ENCODE results near the gene MYOZ1. TPM values are rescaled to one million over a fixed set of nuclear protein-coding genes. Genes with fewer than 3 reads are reported as not detected.

Gene MYOZ1
- total RNA-seq, 1 experiment from 2014 or later: not detected

GRCh38 chr10:73653701-73654100, 12.4 kb upstream of the MYOZ1 start:
- ATAC-seq (peak; percentile 75), DNase-seq (ENCODE audit: low read depth, low spot score) (peak; percentile 18)
- Histone ChIP-seq H3K27me3 (ENCODE audit: control insufficient read depth, insufficient read depth, low read length) (no peaks in the 10 kb centered on the region), H3K4me3 (ENCODE audit: low read depth in 2 of 2, low read length in 2 of 2) (no peak overlapping the region), H3K27ac (ENCODE audit: low read length) (no peak overlapping the region), H3K4me1 (ENCODE audit: control insufficient read depth, insufficient read depth, low read length) (no peaks in the 10 kb centered on the region), H3K36me3 (ENCODE audit: control insufficient read depth, insufficient read depth, low read length) (no peaks in the 10 kb centered on the region), H3K9me3 (ENCODE audit: control insufficient read depth, insufficient read depth, low read depth, low read length) (no peaks in the 10 kb centered on the region)
- ChIA-PET CTCF (interaction anchor here (1.1 kb wide), 1 partner anchor 115 kb away, joined by 3 read pairs; no protein-coding TSS in a partner anchor), POLR2A (no interaction called here)
- in situ Hi-C loops (cut with HindIII; ENCODE audit: low pct_unique_long_range_greater_than_20kb, low sequenced_read_pairs) (no loop called here), intact Hi-C loops (cut with micrococcal nuclease; ENCODE audit: unreplicated experiment) (no loop called here)
- no peak for TF ChIP-seq POLR2AphosphoS5 (IDR thresholded peaks at IDR 0.05; ENCODE audit: low read depth, low read length)
- no peak for TF ChIP-seq TCF7L2 (IDR thresholded peaks at IDR 0.05; ENCODE audit: low read depth, low read length)
- no TSS peak for BruUV-seq (replicated peaks)

DNA sequence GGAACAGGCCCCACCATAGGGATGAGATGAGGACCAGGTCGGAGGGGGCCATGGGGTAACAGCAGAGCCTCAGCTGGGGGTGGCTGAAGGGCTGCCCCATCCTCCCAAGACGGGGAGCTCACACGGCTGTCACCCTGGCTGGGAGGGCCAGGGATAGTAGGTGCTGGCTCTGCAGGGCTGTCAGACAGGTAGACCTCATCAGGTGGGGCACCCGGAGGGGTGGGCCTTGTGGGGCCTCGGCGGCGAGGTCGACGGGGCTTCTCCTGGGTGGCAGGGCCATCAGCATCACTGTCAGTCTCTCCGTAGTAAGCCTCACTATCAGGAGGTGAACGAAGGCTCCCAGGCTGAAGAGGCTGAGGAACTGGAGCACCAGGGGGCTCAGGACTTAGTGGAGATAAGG, 11.9 kb upstream of the MYOZ1 start:
- in situ Hi-C loops (cut with HindIII; ENCODE audit: low pct_unique_long_range_greater_than_20kb, low sequenced_read_pairs): no loop called here
- TF ChIP-seq POLR2AphosphoS5 (IDR thresholded peaks at IDR 0.05; ENCODE audit: low read depth, low read length) (no peak), REST (IDR thresholded peaks at IDR 0.05; ENCODE audit: insufficient read depth in 1 of 2, low read depth in 2 of 2, low read length in 1 of 2) (no peak), SIN3A (IDR thresholded peaks at IDR 0.05; ENCODE audit: borderline replicate concordance, insufficient read depth, low read depth, low read length) (no peak), TCF7L2 (IDR thresholded peaks at IDR 0.05; ENCODE audit: low read depth, low read length) (no peak)
- TF ChIP-seq, protein P1, sequence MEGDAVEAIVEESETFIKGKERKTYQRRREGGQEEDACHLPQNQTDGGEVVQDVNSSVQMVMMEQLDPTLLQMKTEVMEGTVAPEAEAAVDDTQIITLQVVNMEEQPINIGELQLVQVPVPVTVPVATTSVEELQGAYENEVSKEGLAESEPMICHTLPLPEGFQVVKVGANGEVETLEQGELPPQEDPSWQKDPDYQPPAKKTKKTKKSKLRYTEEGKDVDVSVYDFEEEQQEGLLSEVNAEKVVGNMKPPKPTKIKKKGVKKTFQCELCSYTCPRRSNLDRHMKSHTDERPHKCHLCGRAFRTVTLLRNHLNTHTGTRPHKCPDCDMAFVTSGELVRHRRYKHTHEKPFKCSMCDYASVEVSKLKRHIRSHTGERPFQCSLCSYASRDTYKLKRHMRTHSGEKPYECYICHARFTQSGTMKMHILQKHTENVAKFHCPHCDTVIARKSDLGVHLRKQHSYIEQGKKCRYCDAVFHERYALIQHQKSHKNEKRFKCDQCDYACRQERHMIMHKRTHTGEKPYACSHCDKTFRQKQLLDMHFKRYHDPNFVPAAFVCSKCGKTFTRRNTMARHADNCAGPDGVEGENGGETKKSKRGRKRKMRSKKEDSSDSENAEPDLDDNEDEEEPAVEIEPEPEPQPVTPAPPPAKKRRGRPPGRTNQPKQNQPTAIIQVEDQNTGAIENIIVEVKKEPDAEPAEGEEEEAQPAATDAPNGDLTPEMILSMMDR (IDR thresholded peaks at IDR 0.05): no peak
- Histone ChIP-seq H3K36me3 (ENCODE audit: control insufficient read depth, insufficient read depth, low read length) (no peaks in the 10 kb centered on the region), H3K4me1 (ENCODE audit: control insufficient read depth, insufficient read depth, low read length) (no peaks in the 10 kb centered on the region), H3K9me3 (ENCODE audit: control insufficient read depth, insufficient read depth, low read depth, low read length) (no peaks in the 10 kb centered on the region), H3K27me3 (ENCODE audit: control insufficient read depth, insufficient read depth, low read length) (no peaks in the 10 kb centered on the region), H3K4me3 (ENCODE audit: low read depth in 2 of 2, low read length in 2 of 2) (no peak overlapping the region), H3K27ac (ENCODE audit: low read length) (no peak overlapping the region)
- intact Hi-C loops (cut with micrococcal nuclease; ENCODE audit: unreplicated experiment): no loop called here
- ATAC-seq (peak; percentile 10; the same call in 1 of the 2 replicates), DNase-seq (ENCODE audit: low read depth, low spot score) (no peak)
- CTCF ChIA-PET: interaction anchor here (1.1 kb wide), 1 partner anchor 116 kb away, joined by 3 read pairs; no protein-coding TSS in a partner anchor
- POLR2A ChIA-PET: no interaction called here
- no TSS peak for BruUV-seq (replicated peaks)

- DNase-seq (ENCODE audit: low read depth, low spot score): no peak
- intact Hi-C loops (cut with micrococcal nuclease; ENCODE audit: unreplicated experiment): no loop called here
- in situ Hi-C loops (cut with HindIII; ENCODE audit: low pct_unique_long_range_greater_than_20kb, low sequenced_read_pairs): no loop called here
- no peak overlapping the region for H3K27ac ChIP-seq (ENCODE audit: low read length)
- H3K4me1 ChIP-seq (ENCODE audit: control insufficient read depth, insufficient read depth, low read length): no peaks in the 10 kb centered on the region
- no peak overlapping the region for H3K4me3 ChIP-seq (ENCODE audit: low read depth in 2 of 2, low read length in 2 of 2)
- TF ChIP-seq, protein P1 (IDR thresholded peaks at IDR 0.05): no peak
- TF ChIP-seq SIN3A (IDR thresholded peaks at IDR 0.05; ENCODE audit: borderline replicate concordance, insufficient read depth, low read depth, low read length) (no peak), REST (IDR thresholded peaks at IDR 0.05; ENCODE audit: insufficient read depth in 1 of 2, low read depth in 2 of 2, low read length in 1 of 2) (no peak), POLR2AphosphoS5 (IDR thresholded peaks at IDR 0.05; ENCODE audit: low read depth, low read length) (no peak), TCF7L2 (IDR thresholded peaks at IDR 0.05; ENCODE audit: low read depth, low read length) (no peak)
- no peak for ATAC-seq
- no TSS peak for BruUV-seq (replicated peaks)
- ChIA-PET POLR2A (no interaction called here), CTCF (no interaction called here)
- no peaks in the 10 kb centered on the region for H3K36me3 ChIP-seq (ENCODE audit: control insufficient read depth, insufficient read depth, low read length)
- H3K27me3 ChIP-seq (ENCODE audit: control insufficient read depth, insufficient read depth, low read length): no peaks in the 10 kb centered on the region
- H3K9me3 ChIP-seq (ENCODE audit: control insufficient read depth, insufficient read depth, low read depth, low read length): no peaks in the 10 kb centered on the region
Observed at GRCh38 chr10:73650537-73651331, 9.5 kb upstream of the MYOZ1 start.

Measured in Panc1 (cell line).